Osteoblast (primary cell): ENCODE results near the gene DSE. TPM values are rescaled to one million over a fixed set of nuclear protein-coding genes. Genes with fewer than 3 reads are reported as not detected.
A peak's percentile ranks its signal among the peaks of the same experiment; 100 is the strongest.

Source experiments
- DNase-seq: peaks from one replicate; pipeline ENCODE4 v3.0.0; 2011; ENCODE audit warnings: low spot score, mixed read lengths; ENCODE audit not compliant: insufficient read length; ENCODE audit errors: missing footprints
- H2AFZ ChIP-seq: 2 replicates; pipeline ENCODE4 v1.6.0; 2011; ENCODE audit warnings: mild to moderate bottlenecking, low read length
- H3K27ac ChIP-seq: 2 replicates; pipeline ENCODE4 v1.5.1; 2011; ENCODE audit warnings: mild to moderate bottlenecking, low read depth, low read length, moderate library complexity
- H3K27me3 ChIP-seq: 2 replicates; pipeline ENCODE4 v1.6.0; 2012; ENCODE audit warnings: mild to moderate bottlenecking, control low read depth, inconsistent platforms, low read length, moderate library complexity; ENCODE audit not compliant: insufficient read depth
- H3K36me3 ChIP-seq: 2 replicates; pipeline ENCODE4 v1.5.1; 2011; ENCODE audit warnings: mild to moderate bottlenecking, low read length, control low read depth, moderate library complexity; ENCODE audit not compliant: insufficient read depth
- H3K4me1 ChIP-seq: 2 replicates; pipeline ENCODE4 v1.5.1; 2011; ENCODE audit warnings: mild to moderate bottlenecking, low read length, control low read depth, moderate library complexity; ENCODE audit not compliant: insufficient read depth
- H3K4me2 ChIP-seq: 2 replicates; pipeline ENCODE4 v1.6.0; 2011; ENCODE audit warnings: mild to moderate bottlenecking, low read length; ENCODE audit not compliant: insufficient read depth
- H3K4me3 ChIP-seq: fragments of 200-600 bp; sonication (generic); 3 replicates; pipeline ENCODE4 v1.5.1; 2012; ENCODE audit warnings: mild to moderate bottlenecking, low read length, inconsistent platforms; ENCODE audit not compliant: insufficient read depth
- H3K79me2 ChIP-seq: 2 replicates; pipeline ENCODE4 v1.6.0; 2012; ENCODE audit warnings: mild to moderate bottlenecking, low read length, control low read depth, inconsistent platforms; ENCODE audit not compliant: insufficient read depth
- H3K9me3 ChIP-seq: 2 replicates; pipeline ENCODE4 v1.5.1; 2011; ENCODE audit warnings: low read depth, low read length, control low read depth
- H4K20me1 ChIP-seq: 2 replicates; pipeline ENCODE4 v1.6.0; 2012; ENCODE audit warnings: mild to moderate bottlenecking, low read length, control low read depth; ENCODE audit not compliant: insufficient read depth
- CTCF ChIP-seq: IDR thresholded peaks from 2 replicates; pipeline ENCODE4 v1.5.1; 2011; ENCODE audit warnings: mild to moderate bottlenecking, low read depth, low read length, moderate library complexity; ENCODE audit errors: extremely low read depth
- total RNA-seq: library from RNA; depleted of rRNA; stranded (reverse); fragments of >200 nt; gene quantifications from 2 replicates; pipeline ENCODE4 v1.2.3, GENCODE V29; 2012

The DSE gene
- total RNA-seq, 1 donor, result 193 TPM

- H3K4me3 ChIP-seq, result peak overlapping the region; percentile 90
- peaks cover 9% of the 10 kb centered on the region for H3K4me1 ChIP-seq
- H3K79me2 ChIP-seq, result peaks cover 44% of the 10 kb centered on the region
- peaks cover 8% of the 10 kb centered on the region for H3K36me3 ChIP-seq
- no peaks in the 10 kb centered on the region for H3K27me3 ChIP-seq
- peak overlapping the region; percentile 81 for H2AFZ ChIP-seq
- TF ChIP-seq CTCF, result no peak
- no peaks in the 10 kb centered on the region for H3K9me3 ChIP-seq
- H3K27ac ChIP-seq, result peak overlapping the region; percentile 91
- peaks cover 30% of the 10 kb centered on the region for H4K20me1 ChIP-seq
- H3K4me2 ChIP-seq, result peak overlapping the region; percentile 94
- DNase-seq, result peak; percentile 98
These were observed 572 bp downstream of the DSE start for GRCh38 chr6:116371120-116371917.

- Histone ChIP-seq H3K79me2 (peaks cover 49% of the 10 kb centered on the region), H3K9me3 (no peaks in the 10 kb centered on the region), H3K27ac (peak overlapping the region; percentile 91), H3K4me3 (peak overlapping the region; percentile 90), H3K4me1 (peaks cover 9% of the 10 kb centered on the region), H3K4me2 (peak overlapping the region; percentile 94), H3K27me3 (no peaks in the 10 kb centered on the region), H4K20me1 (peaks cover 34% of the 10 kb centered on the region), H2AFZ (peak overlapping the region; percentile 45), H3K36me3 (peaks cover 10% of the 10 kb centered on the region)
- TF ChIP-seq CTCF, result no peak
- no peak for DNase-seq
These were observed 1.1 kb downstream of the DSE start for GRCh38 chr6:116371918-116372209.

- Histone ChIP-seq H3K79me2 (peaks cover 62% of the 10 kb centered on the region), H2AFZ (no peak overlapping the region), H3K27me3 (no peaks in the 10 kb centered on the region), H3K4me1 (peaks cover 9% of the 10 kb centered on the region), H3K4me2 (peak overlapping the region; percentile 26), H3K36me3 (peaks cover 13% of the 10 kb centered on the region), H4K20me1 (peaks cover 44% of the 10 kb centered on the region), H3K9me3 (no peaks in the 10 kb centered on the region), H3K27ac (no peak overlapping the region), H3K4me3 (no peak overlapping the region)
- no peak for TF ChIP-seq CTCF
- no peak for DNase-seq
These were observed 2.6 kb downstream of the DSE start for GRCh38 chr6:116373300-116373699.

- TF ChIP-seq CTCF, result no peak
- no peak overlapping the region for H3K4me3 ChIP-seq
- no peak for DNase-seq
- no peak overlapping the region for H3K27ac ChIP-seq
- H2AFZ ChIP-seq, result no peak overlapping the region
- peaks cover 46% of the 10 kb centered on the region for H4K20me1 ChIP-seq
- no peaks in the 10 kb centered on the region for H3K27me3 ChIP-seq
- H3K4me2 ChIP-seq, result no peak overlapping the region
- H3K4me1 ChIP-seq, result peaks cover 9% of the 10 kb centered on the region
- H3K9me3 ChIP-seq, result no peaks in the 10 kb centered on the region
- H3K36me3 ChIP-seq, result peaks cover 13% of the 10 kb centered on the region
- H3K79me2 ChIP-seq, result peaks cover 66% of the 10 kb centered on the region
These were observed 3.2 kb downstream of the DSE start for GRCh38 chr6:116373940-116374339.
